Measurements from ENCODE around the gene ERLEC1.

ERLEC1 gene

DNA sequence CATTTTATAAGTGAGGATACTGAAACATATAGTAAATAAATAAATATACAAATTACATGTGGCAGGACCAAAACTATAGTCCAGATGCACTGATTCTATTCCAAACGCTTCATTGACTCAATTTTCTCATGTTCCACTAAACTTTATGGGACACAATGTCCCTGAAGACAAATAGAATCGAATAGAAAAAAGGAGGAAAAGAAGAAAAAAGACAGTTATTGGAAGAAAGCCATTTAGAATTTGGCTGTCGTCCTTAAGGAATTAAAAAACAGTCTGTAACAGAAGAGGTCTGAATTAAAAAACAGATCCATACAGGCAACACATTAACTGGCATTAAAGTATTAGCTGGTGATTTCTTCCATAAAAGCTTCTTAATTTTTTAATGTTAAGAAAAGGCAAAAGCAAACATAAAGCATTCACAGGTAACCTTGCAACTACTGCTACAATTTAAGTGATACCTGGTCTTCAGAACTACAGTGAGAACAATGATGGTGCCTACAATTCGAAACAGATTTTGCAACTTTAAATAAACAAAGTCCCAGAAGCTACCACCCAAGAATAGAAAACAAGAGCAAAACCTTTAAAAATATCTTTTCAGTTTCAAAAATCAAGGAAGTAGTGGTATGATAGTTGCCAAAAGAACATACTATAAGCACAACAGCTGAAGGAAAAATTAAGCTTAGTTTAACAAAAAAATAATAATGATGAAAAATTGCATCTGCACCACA lies 36.6 kb upstream of the ERLEC1 start:
- no peak for DNase-seq (ENCODE audit: low read depth)
- H3K4me3 ChIP-seq (ENCODE audit: low read depth, low read length) = no peak overlapping the region
- TF ChIP-seq MYC (IDR thresholded peaks at IDR 0.05; ENCODE audit: low read depth, low read length) = no peak
- TF ChIP-seq, protein P1, sequence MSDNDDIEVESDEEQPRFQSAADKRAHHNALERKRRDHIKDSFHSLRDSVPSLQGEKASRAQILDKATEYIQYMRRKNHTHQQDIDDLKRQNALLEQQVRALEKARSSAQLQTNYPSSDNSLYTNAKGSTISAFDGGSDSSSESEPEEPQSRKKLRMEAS (IDR thresholded peaks at IDR 0.05; ENCODE audit: low read depth, low read length) = no peak
- TF ChIP-seq POLR2A (IDR thresholded peaks at IDR 0.05; ENCODE audit: extremely low read depth, insufficient read length) = no peak
- TF ChIP-seq, protein P2, sequence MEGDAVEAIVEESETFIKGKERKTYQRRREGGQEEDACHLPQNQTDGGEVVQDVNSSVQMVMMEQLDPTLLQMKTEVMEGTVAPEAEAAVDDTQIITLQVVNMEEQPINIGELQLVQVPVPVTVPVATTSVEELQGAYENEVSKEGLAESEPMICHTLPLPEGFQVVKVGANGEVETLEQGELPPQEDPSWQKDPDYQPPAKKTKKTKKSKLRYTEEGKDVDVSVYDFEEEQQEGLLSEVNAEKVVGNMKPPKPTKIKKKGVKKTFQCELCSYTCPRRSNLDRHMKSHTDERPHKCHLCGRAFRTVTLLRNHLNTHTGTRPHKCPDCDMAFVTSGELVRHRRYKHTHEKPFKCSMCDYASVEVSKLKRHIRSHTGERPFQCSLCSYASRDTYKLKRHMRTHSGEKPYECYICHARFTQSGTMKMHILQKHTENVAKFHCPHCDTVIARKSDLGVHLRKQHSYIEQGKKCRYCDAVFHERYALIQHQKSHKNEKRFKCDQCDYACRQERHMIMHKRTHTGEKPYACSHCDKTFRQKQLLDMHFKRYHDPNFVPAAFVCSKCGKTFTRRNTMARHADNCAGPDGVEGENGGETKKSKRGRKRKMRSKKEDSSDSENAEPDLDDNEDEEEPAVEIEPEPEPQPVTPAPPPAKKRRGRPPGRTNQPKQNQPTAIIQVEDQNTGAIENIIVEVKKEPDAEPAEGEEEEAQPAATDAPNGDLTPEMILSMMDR (IDR thresholded peaks at IDR 0.05; ENCODE audit: low read depth, low read length) = no peak

- no peak for DNase-seq (ENCODE audit: low read depth)
- TF ChIP-seq MYC (IDR thresholded peaks at IDR 0.05; ENCODE audit: low read depth, low read length) = no peak
- TF ChIP-seq POLR2A (IDR thresholded peaks at IDR 0.05; ENCODE audit: extremely low read depth, insufficient read length) = no peak
- TF ChIP-seq, protein P1 (IDR thresholded peaks at IDR 0.05; ENCODE audit: low read depth, low read length) = no peak
- TF ChIP-seq, protein P2 (IDR thresholded peaks at IDR 0.05; ENCODE audit: low read depth, low read length) = no peak
- H3K4me3 ChIP-seq (ENCODE audit: low read depth, low read length) = no peak overlapping the region
Measured at GRCh38 chr2:53751728-53752127, 35.1 kb upstream of the ERLEC1 start.

- TF ChIP-seq MYC (IDR thresholded peaks at IDR 0.05; ENCODE audit: low read depth, low read length) = no peak
- TF ChIP-seq, protein P1 (IDR thresholded peaks at IDR 0.05; ENCODE audit: low read depth, low read length) = no peak
- TF ChIP-seq, protein P2 (IDR thresholded peaks at IDR 0.05; ENCODE audit: low read depth, low read length) = no peak
- TF ChIP-seq POLR2A (IDR thresholded peaks at IDR 0.05; ENCODE audit: extremely low read depth, insufficient read length) = no peak
- no peak overlapping the region for H3K4me3 ChIP-seq (ENCODE audit: low read depth, low read length)
Measured at GRCh38 chr2:53752385-53752784, 34.5 kb upstream of the ERLEC1 start.

GRCh38 chr2:53753041-53753440 lies 33.8 kb upstream of the ERLEC1 start:
- TF ChIP-seq, protein P2 (IDR thresholded peaks at IDR 0.05; ENCODE audit: low read depth, low read length) = no peak
- TF ChIP-seq, protein P1 (IDR thresholded peaks at IDR 0.05; ENCODE audit: low read depth, low read length) = no peak
- TF ChIP-seq POLR2A (IDR thresholded peaks at IDR 0.05; ENCODE audit: extremely low read depth, insufficient read length) (no peak), MYC (IDR thresholded peaks at IDR 0.05; ENCODE audit: low read depth, low read length) (no peak)
- DNase-seq (ENCODE audit: low read depth) = no peak
- H3K4me3 ChIP-seq (ENCODE audit: low read depth, low read length) = no peak overlapping the region

More at GRCh38 chr2:53752385-53752784, 34.5 kb upstream of the ERLEC1 start:
- DNase-seq (ENCODE audit: low read depth) = no peak

DNA sequence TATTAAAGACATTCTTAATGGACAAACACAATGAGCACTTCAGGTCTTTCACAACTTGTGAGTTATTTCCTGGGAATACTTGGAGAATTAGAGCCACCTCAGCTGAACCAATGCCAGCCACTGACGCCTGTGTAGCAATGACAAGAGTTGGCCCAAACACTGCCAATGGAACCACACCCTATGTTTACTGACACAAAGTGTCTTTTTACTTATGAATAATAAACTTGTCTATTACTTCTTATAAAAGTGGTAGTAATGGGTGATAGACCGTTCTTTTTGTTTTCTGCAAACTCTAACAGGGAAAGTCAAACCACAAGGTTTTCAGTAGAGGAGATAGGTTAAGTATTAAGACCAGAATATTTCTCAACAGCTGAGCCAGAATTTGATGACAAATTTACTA lies 31.7 kb upstream of the ERLEC1 start:
- TF ChIP-seq POLR2A (IDR thresholded peaks at IDR 0.05; ENCODE audit: extremely low read depth, insufficient read length) (no peak), MYC (IDR thresholded peaks at IDR 0.05; ENCODE audit: low read depth, low read length) (no peak)
- TF ChIP-seq, protein P2 (IDR thresholded peaks at IDR 0.05; ENCODE audit: low read depth, low read length) = no peak
- TF ChIP-seq, protein P1 (IDR thresholded peaks at IDR 0.05; ENCODE audit: low read depth, low read length) = no peak
- no peak overlapping the region for H3K4me3 ChIP-seq (ENCODE audit: low read depth, low read length)
- no peak for DNase-seq (ENCODE audit: low read depth)

Measured in NB4 (cell line).